B cell (primary cell): ENCODE data around the gene ATF4. TPM values are rescaled to one million over a fixed set of nuclear protein-coding genes. Genes with fewer than 3 reads are reported as not detected.

ENCODE experiments used
- ATAC-seq: fragments of 200-7000 bp; cut with Tn5 transposase; one replicate; pipeline ENCODE4 v1.10.0; 2021; ENCODE audit warnings: low read depth, mild to moderate bottlenecking, moderate number of reproducible peaks, moderate library complexity
- CTCF ChIA-PET: fragments of 350-600 bp; sonication (Branson Sonifier 250); formaldehyde crosslinking; loops from one replicate; lab custom pipeline; 2021; ENCODE audit warnings: antibody characterized with exemption, inconsistent platforms; lab: Charles Lee
- POLR2A ChIA-PET: fragments of 350-600 bp; sonication (Branson Sonifier 250); formaldehyde crosslinking; loops from one replicate; lab custom pipeline; 2021; ENCODE audit warnings: antibody characterized with exemption; lab: Charles Lee
- DNase-seq: peaks from one replicate; pipeline ENCODE4 v3.0.0; 2013
- H2AFZ ChIP-seq: 2 replicates; pipeline ENCODE4 v1.6.1; 2012; ENCODE audit warnings: mild to moderate bottlenecking, low read depth, low read length; ENCODE audit not compliant: insufficient read depth, poor library complexity, severe bottlenecking
- H3K27ac ChIP-seq, 2 donors: 1 replicate in 1 of 2; 2 replicates in 1 of 2; pipeline ENCODE4 v1.5.1; 2012 to 2013; ENCODE audit warnings: low read length in 2 of 2, mild to moderate bottlenecking in 2 of 2, moderate library complexity in 1 of 2
- H3K27me3 ChIP-seq, 4 experiments: fragments of 200-600 bp in 1 of 4; sonication (generic) in 1 of 4; replicated peaks in 1 of 4; 1 replicate in 2 of 4; 2 replicates in 2 of 4; pipeline versions ENCODE4 v1.6.1 to v1.7.0; 2013 to 2016; ENCODE audit warnings: low read length in 3 of 4, mild to moderate bottlenecking in 2 of 4, mixed read lengths in 1 of 4, moderate library complexity in 1 of 4; ENCODE audit not compliant: insufficient read depth in 4 of 4, control insufficient read depth in 3 of 4; ENCODE audit errors: control extremely low read depth in 1 of 4
- H3K36me3 ChIP-seq, 2 experiments: replicated peaks in 1 of 2; 1 replicate in 1 of 2; 2 replicates in 1 of 2; pipeline versions ENCODE4 v1.6.1 to v1.7.1; 2013; ENCODE audit warnings: low read length in 1 of 2; ENCODE audit not compliant: insufficient read depth in 2 of 2, control insufficient read depth in 1 of 2; ENCODE audit errors: control extremely low read depth in 1 of 2, extremely low read depth in 1 of 2
- H3K4me1 ChIP-seq, 2 donors: fragments of 200-600 bp in 1 of 2; sonication (generic) in 1 of 2; 1 replicate in 1 of 2; 2 replicates in 1 of 2; pipeline versions ENCODE4 v1.5.1 to v1.6.1; 2013 to 2017; ENCODE audit warnings: low read length in 2 of 2; ENCODE audit not compliant: control insufficient read depth in 2 of 2, insufficient read depth in 2 of 2
- H3K4me2 ChIP-seq: replicated peaks from 2 replicates; pipeline ENCODE3; 2012; ENCODE audit warnings: mild to moderate bottlenecking, low read depth, low read length; ENCODE audit not compliant: poor library complexity, severe bottlenecking
- H3K4me3 ChIP-seq, 5 experiments: fragments of 200-600 bp in 1 of 5; sonication (generic) in 1 of 5; 1 replicate in 3 of 5; 2 replicates in 2 of 5; pipeline versions ENCODE4 v1.5.1 to v1.7.0; 2011 to 2016; ENCODE audit warnings: low read length in 4 of 5, mild to moderate bottlenecking in 4 of 5, low read depth in 2 of 5, control low read depth in 1 of 5, moderate library complexity in 1 of 5; ENCODE audit not compliant: insufficient read depth in 1 of 5; ENCODE audit errors: control extremely low read depth in 1 of 5, extremely low read depth in 1 of 5
- H3K79me2 ChIP-seq: fragments of 200-600 bp; sonication (generic); one replicate; pipeline ENCODE4 v1.6.0; 2016; ENCODE audit warnings: low read length; ENCODE audit not compliant: control insufficient read depth, insufficient read depth
- H3K9ac ChIP-seq: fragments of 200-600 bp; sonication (generic); 2 replicates; pipeline ENCODE4 v1.6.1; 2017; ENCODE audit warnings: mild to moderate bottlenecking, low read length, moderate library complexity
- H3K9me3 ChIP-seq, 3 donors: one replicate each; pipeline versions ENCODE4 v1.6.1 to v1.7.1; 2013; ENCODE audit warnings: low read length in 2 of 3; ENCODE audit not compliant: control insufficient read depth in 2 of 3, insufficient read depth in 1 of 3; ENCODE audit errors: control extremely low read depth in 1 of 3
- H4K20me1 ChIP-seq: 2 replicates; pipeline ENCODE4 v1.6.0; 2012; ENCODE audit warnings: mild to moderate bottlenecking, low read length; ENCODE audit not compliant: insufficient read depth, control insufficient read depth, poor library complexity, severe bottlenecking
- H3K27ac Mint-ChIP-seq: one replicate; pipeline ENCODE4 v1.8.0; 2021; ENCODE audit warnings: mixed read lengths
- H3K27me3 Mint-ChIP-seq: one replicate; pipeline ENCODE4 v1.8.0; 2021; ENCODE audit warnings: mixed read lengths
- H3K4me1 Mint-ChIP-seq: one replicate; pipeline ENCODE4 v1.8.0; 2021; ENCODE audit warnings: mixed read lengths
- H3K4me3 Mint-ChIP-seq: one replicate; pipeline ENCODE4 v1.8.0; 2021; ENCODE audit warnings: mixed read lengths
- H3K9me3 Mint-ChIP-seq: one replicate; pipeline ENCODE4 v1.8.0; 2022; ENCODE audit warnings: mixed read lengths; ENCODE audit not compliant: insufficient read depth
- EZH2 ChIP-seq: IDR thresholded peaks from 2 replicates; pipeline ENCODE4 v1.6.1; 2012; ENCODE audit warnings: borderline replicate concordance, low read depth, mild to moderate bottlenecking, moderate library complexity, low read length; ENCODE audit not compliant: insufficient read depth, poor library complexity, severe bottlenecking
- WGBS: methylation state at CpG from one replicate; pipeline ENCODE4 v1.1.5; 2013; ENCODE audit warnings: missing lambda C conversion rate; ENCODE audit not compliant: insufficient coverage; 5-methylcytosine and 5-hydroxymethylcytosine counted together
- intact Hi-C: fragments of 100-400 bp; cut with micrococcal nuclease; formaldehyde crosslinking; loops from one replicate; pipeline ENCODE4 v1.10.0; 2022
- polyA plus RNA-seq: library from polyadenylated mRNA; depleted of rRNA; stranded (reverse); fragments of >200 nt; gene quantifications from 2 replicates; pipeline ENCODE4 v1.2.3, GENCODE V29; 2012
- total RNA-seq, 2 donors: library from RNA; stranded (reverse); fragments of 120-200 nt in 1 of 2; gene quantifications; 1 replicate in 1 of 2; 2 replicates in 1 of 2; pipeline versions ENCODE4 v1.2.3 to v1.2.4, GENCODE V29; 2013 to 2022
- TF ChIP-seq, protein P1 (sequence below): fragments of 200-600 bp; IDR thresholded peaks from one replicate; pipeline ENCODE4 v1.8.0; 2022; ENCODE audit warnings: antibody characterized with exemption, mild to moderate bottlenecking

Gene ATF4
- total and polyA plus RNA-seq, 2 donors (not counting 1 experiment from before 2014, with no cell fraction given) = 244 to 678 TPM

GRCh38 chr22:39522567-39523300 lies 2.4 kb downstream of the ATF4 start:
- Histone ChIP-seq H4K20me1 (peaks cover 63% of the 10 kb centered on the region), H3K27ac (peak overlapping the region; percentile 6 to 17), H2AFZ (no peak overlapping the region), H3K79me2 (peaks cover 72% of the 10 kb centered on the region), H3K27me3 (no peaks in the 10 kb centered on the region), H3K36me3 (peaks cover 0 to 42% of the 10 kb centered on the region in 2 experiments), H3K4me3 (peak overlapping the region in 2 of 5 experiments; percentile 7 to 18), H3K4me2 (peak overlapping the region; percentile 50), H3K9ac (peak overlapping the region; percentile 0), H3K4me1 (peaks cover 43 to 68% of the 10 kb centered on the region in 2 donors), H3K9me3 (peaks cover 0 to 7% (median 0%) of the 10 kb centered on the region in 3 donors)
- intact Hi-C loops = loop anchor here (10.0 kb wide), 1 partner anchor 648 kb away; the partner anchor contains the start of gene CBX6
- CTCF ChIA-PET = interaction anchor here (0.7 to 2.3 kb wide), 5 partner anchors 9 to 205 kb away, joined by 4 to 10 read pairs (median 4); partner anchors contain the start of gene RPL3
- DNase-seq (peak; percentile 41), ATAC-seq (no peak)
- H3K4me3 Mint-ChIP-seq = peak overlapping the region; percentile 94
- peaks cover 69% of the 10 kb centered on the region for H3K4me1 Mint-ChIP-seq
- POLR2A ChIA-PET = interaction anchor here (0.8 to 1.0 kb wide), 2 partner anchors 21 to 203 kb away, joined by 3 read pairs; partner anchors contain the start of gene MIEF1
- H3K27me3 Mint-ChIP-seq = no peaks in the 10 kb centered on the region
- no peaks in the 10 kb centered on the region for H3K9me3 Mint-ChIP-seq
- no peak for TF ChIP-seq EZH2
- TF ChIP-seq, protein P1, sequence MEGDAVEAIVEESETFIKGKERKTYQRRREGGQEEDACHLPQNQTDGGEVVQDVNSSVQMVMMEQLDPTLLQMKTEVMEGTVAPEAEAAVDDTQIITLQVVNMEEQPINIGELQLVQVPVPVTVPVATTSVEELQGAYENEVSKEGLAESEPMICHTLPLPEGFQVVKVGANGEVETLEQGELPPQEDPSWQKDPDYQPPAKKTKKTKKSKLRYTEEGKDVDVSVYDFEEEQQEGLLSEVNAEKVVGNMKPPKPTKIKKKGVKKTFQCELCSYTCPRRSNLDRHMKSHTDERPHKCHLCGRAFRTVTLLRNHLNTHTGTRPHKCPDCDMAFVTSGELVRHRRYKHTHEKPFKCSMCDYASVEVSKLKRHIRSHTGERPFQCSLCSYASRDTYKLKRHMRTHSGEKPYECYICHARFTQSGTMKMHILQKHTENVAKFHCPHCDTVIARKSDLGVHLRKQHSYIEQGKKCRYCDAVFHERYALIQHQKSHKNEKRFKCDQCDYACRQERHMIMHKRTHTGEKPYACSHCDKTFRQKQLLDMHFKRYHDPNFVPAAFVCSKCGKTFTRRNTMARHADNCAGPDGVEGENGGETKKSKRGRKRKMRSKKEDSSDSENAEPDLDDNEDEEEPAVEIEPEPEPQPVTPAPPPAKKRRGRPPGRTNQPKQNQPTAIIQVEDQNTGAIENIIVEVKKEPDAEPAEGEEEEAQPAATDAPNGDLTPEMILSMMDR = no peak
- WGBS = 63% methylated on average over 10 of the region's 14 CpGs
- H3K27ac Mint-ChIP-seq = peak overlapping the region; percentile 98
